ENCODE results near the gene CNOT2.

Gene CNOT2

GRCh38 chr12:70398862-70399261 is 155.6 kb downstream of the CNOT2 start:
- Histone ChIP-seq H3K79me2 (ENCODE audit: control insufficient read depth, insufficient read depth, low read length, poor library complexity) (no peaks in the 10 kb centered on the region), H2BK5ac (ENCODE audit: low read depth, low read length, poor library complexity) (no peak overlapping the region), H4K91ac (ENCODE audit: low read depth, low read length) (no peak overlapping the region), H3K23ac (ENCODE audit: low read length) (no peak overlapping the region), H3K4me1 (ENCODE audit: control insufficient read depth in 1 of 2, insufficient read depth in 2 of 2, low read length in 2 of 2) (no peaks in the 10 kb centered on the region), H2AK5ac (ENCODE audit: low read length) (no peak overlapping the region), H4K12ac (ENCODE audit: low read depth, low read length) (no peak overlapping the region), H2BK120ac (ENCODE audit: insufficient read depth, low read length, poor library complexity) (no peak overlapping the region), H3K9ac (ENCODE audit: low read length) (no peak overlapping the region), H3K4ac (ENCODE audit: low read depth, low read length) (no peak overlapping the region), H3K27ac (ENCODE audit: low read depth, low read length) (no peak overlapping the region), H3K36me3 (ENCODE audit: control insufficient read depth in 1 of 2, insufficient read depth in 2 of 2, low read length in 2 of 2) (peaks cover 0 to 6% of the 10 kb centered on the region in 2 experiments), H3K27me3 (ENCODE audit: insufficient read depth, low read length) (no peaks in the 10 kb centered on the region), H2AFZ (ENCODE audit: insufficient read depth, low read length, poor library complexity) (no peak overlapping the region), H3K14ac (ENCODE audit: low read length) (no peak overlapping the region), H3K18ac (ENCODE audit: low read length) (no peak overlapping the region), H2BK12ac (ENCODE audit: low read length) (no peak overlapping the region), H3K4me2 (ENCODE audit: low read length) (no peak overlapping the region), H3K4me3 (ENCODE audit: low read depth, low read length) (peak overlapping the region; percentile 59), H3K79me1 (ENCODE audit: low read length) (no peaks in the 10 kb centered on the region), H3K9me3 (ENCODE audit: insufficient read depth, low read depth, low read length) (no peaks in the 10 kb centered on the region), H4K8ac (ENCODE audit: low read depth, low read length) (no peak overlapping the region)
- no CpG with 5 or more reads among the region's 3 CpGs for WGBS (ENCODE audit: extremely low coverage, insufficient coverage, insufficient read length)
- no peak for DNase-seq

DNA sequence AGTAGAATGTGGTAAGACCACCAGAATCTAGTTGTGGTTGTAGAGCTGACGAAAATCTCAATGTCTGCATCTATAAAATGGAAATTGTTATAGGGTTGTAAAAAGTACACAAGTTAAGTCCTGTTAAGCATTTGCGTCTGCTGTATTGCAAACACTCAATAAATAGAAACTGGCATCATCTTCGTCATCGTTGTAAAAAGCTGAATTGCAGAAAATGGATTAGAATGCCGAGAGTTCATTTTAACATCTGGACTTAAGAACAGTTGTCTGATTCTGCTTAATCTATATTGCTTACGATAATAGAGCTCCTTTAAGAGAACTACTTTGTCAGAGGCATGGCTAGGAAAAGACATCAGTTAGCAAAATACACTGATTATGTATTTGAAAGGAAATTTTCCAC is 156.1 kb downstream of the CNOT2 start:
- no peak overlapping the region for H2AK5ac ChIP-seq (ENCODE audit: low read length)
- no peak for DNase-seq
- no peak overlapping the region for H3K18ac ChIP-seq (ENCODE audit: low read length)
- no peak overlapping the region for H2BK120ac ChIP-seq (ENCODE audit: insufficient read depth, low read length, poor library complexity)
- H3K4me1 ChIP-seq (ENCODE audit: control insufficient read depth in 1 of 2, insufficient read depth in 2 of 2, low read length in 2 of 2), result no peaks in the 10 kb centered on the region
- no peaks in the 10 kb centered on the region for H3K79me2 ChIP-seq (ENCODE audit: control insufficient read depth, insufficient read depth, low read length, poor library complexity)
- H2BK5ac ChIP-seq (ENCODE audit: low read depth, low read length, poor library complexity), result no peak overlapping the region
- H3K9ac ChIP-seq (ENCODE audit: low read length), result no peak overlapping the region
- no peak overlapping the region for H3K27ac ChIP-seq (ENCODE audit: low read depth, low read length)
- H3K9me3 ChIP-seq (ENCODE audit: insufficient read depth, low read depth, low read length), result no peaks in the 10 kb centered on the region
- H3K27me3 ChIP-seq (ENCODE audit: insufficient read depth, low read length), result no peaks in the 10 kb centered on the region
- no CpG with 5 or more reads among the region's 6 CpGs for WGBS (ENCODE audit: extremely low coverage, insufficient coverage, insufficient read length)
- no peak overlapping the region for H3K4me2 ChIP-seq (ENCODE audit: low read length)
- no peak overlapping the region for H2AFZ ChIP-seq (ENCODE audit: insufficient read depth, low read length, poor library complexity)
- no peak overlapping the region for H3K23ac ChIP-seq (ENCODE audit: low read length)
- H3K36me3 ChIP-seq (ENCODE audit: control insufficient read depth in 1 of 2, insufficient read depth in 2 of 2, low read length in 2 of 2), result peaks cover 0 to 6% of the 10 kb centered on the region in 2 experiments
- H3K4ac ChIP-seq (ENCODE audit: low read depth, low read length), result no peak overlapping the region
- H4K91ac ChIP-seq (ENCODE audit: low read depth, low read length), result no peak overlapping the region
- no peak overlapping the region for H4K12ac ChIP-seq (ENCODE audit: low read depth, low read length)
- no peaks in the 10 kb centered on the region for H3K79me1 ChIP-seq (ENCODE audit: low read length)
- H3K14ac ChIP-seq (ENCODE audit: low read length), result no peak overlapping the region
- no peak overlapping the region for H3K4me3 ChIP-seq (ENCODE audit: low read depth, low read length)
- no peak overlapping the region for H2BK12ac ChIP-seq (ENCODE audit: low read length)
- no peak overlapping the region for H4K8ac ChIP-seq (ENCODE audit: low read depth, low read length)

- H3K36me3 ChIP-seq (ENCODE audit: control insufficient read depth in 1 of 2, insufficient read depth in 2 of 2, low read length in 2 of 2), result peaks cover 0 to 6% of the 10 kb centered on the region in 2 experiments
- H3K4ac ChIP-seq (ENCODE audit: low read depth, low read length), result no peak overlapping the region
- H3K27ac ChIP-seq (ENCODE audit: low read depth, low read length), result no peak overlapping the region
- no peak overlapping the region for H2BK120ac ChIP-seq (ENCODE audit: insufficient read depth, low read length, poor library complexity)
- no peak overlapping the region for H3K23ac ChIP-seq (ENCODE audit: low read length)
- no peak overlapping the region for H3K4me2 ChIP-seq (ENCODE audit: low read length)
- H3K14ac ChIP-seq (ENCODE audit: low read length), result no peak overlapping the region
- no peak overlapping the region for H2AK5ac ChIP-seq (ENCODE audit: low read length)
- no peak overlapping the region for H4K8ac ChIP-seq (ENCODE audit: low read depth, low read length)
- no peak for DNase-seq
- no peak overlapping the region for H2BK12ac ChIP-seq (ENCODE audit: low read length)
- H2BK5ac ChIP-seq (ENCODE audit: low read depth, low read length, poor library complexity), result no peak overlapping the region
- H3K9me3 ChIP-seq (ENCODE audit: insufficient read depth, low read depth, low read length), result no peaks in the 10 kb centered on the region
- H2AFZ ChIP-seq (ENCODE audit: insufficient read depth, low read length, poor library complexity), result no peak overlapping the region
- H3K79me2 ChIP-seq (ENCODE audit: control insufficient read depth, insufficient read depth, low read length, poor library complexity), result no peaks in the 10 kb centered on the region
- H4K12ac ChIP-seq (ENCODE audit: low read depth, low read length), result no peak overlapping the region
- no peak overlapping the region for H3K18ac ChIP-seq (ENCODE audit: low read length)
- WGBS (ENCODE audit: extremely low coverage, insufficient coverage, insufficient read length), result no CpG with 5 or more reads among the region's 3 CpGs
- H3K79me1 ChIP-seq (ENCODE audit: low read length), result no peaks in the 10 kb centered on the region
- H3K4me1 ChIP-seq (ENCODE audit: control insufficient read depth in 1 of 2, insufficient read depth in 2 of 2, low read length in 2 of 2), result no peaks in the 10 kb centered on the region
- H3K4me3 ChIP-seq (ENCODE audit: low read depth, low read length), result no peak overlapping the region
- no peak overlapping the region for H3K9ac ChIP-seq (ENCODE audit: low read length)
- no peak overlapping the region for H4K91ac ChIP-seq (ENCODE audit: low read depth, low read length)
- H3K27me3 ChIP-seq (ENCODE audit: insufficient read depth, low read length), result no peaks in the 10 kb centered on the region
Observed at GRCh38 chr12:70400124-70400523, 156.9 kb downstream of the CNOT2 start.

DNA sequence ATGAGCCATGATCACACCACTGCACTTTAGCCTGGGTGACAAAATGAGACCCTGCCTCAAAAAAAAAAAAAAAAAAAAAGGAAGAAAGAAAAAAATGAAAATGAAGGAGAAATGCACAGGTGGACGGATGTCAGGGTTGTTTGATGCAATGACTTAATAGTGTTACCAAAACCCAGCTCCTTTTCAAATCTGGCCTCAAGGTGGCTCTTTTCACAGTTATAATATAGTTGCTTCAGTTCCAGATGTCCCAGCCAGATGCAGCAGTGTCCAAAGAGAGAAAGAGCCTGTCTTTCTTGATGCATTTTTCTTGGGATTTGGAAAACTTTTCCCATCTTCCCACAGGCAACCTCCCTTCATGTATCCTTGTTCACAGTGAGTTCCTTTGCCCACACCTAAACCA is 159.4 kb downstream of the CNOT2 start:
- Histone ChIP-seq H3K23ac (ENCODE audit: low read length) (no peak overlapping the region), H3K79me1 (ENCODE audit: low read length) (no peaks in the 10 kb centered on the region), H3K4me1 (ENCODE audit: control insufficient read depth in 1 of 2, insufficient read depth in 2 of 2, low read length in 2 of 2) (no peaks in the 10 kb centered on the region), H3K9me3 (ENCODE audit: insufficient read depth, low read depth, low read length) (no peaks in the 10 kb centered on the region), H3K36me3 (ENCODE audit: control insufficient read depth in 1 of 2, insufficient read depth in 2 of 2, low read length in 2 of 2) (peaks cover 3 to 5% of the 10 kb centered on the region in 2 experiments), H2AFZ (ENCODE audit: insufficient read depth, low read length, poor library complexity) (no peak overlapping the region), H2BK120ac (ENCODE audit: insufficient read depth, low read length, poor library complexity) (no peak overlapping the region), H4K12ac (ENCODE audit: low read depth, low read length) (no peak overlapping the region), H3K9ac (ENCODE audit: low read length) (no peak overlapping the region), H3K14ac (ENCODE audit: low read length) (no peak overlapping the region), H2AK5ac (ENCODE audit: low read length) (no peak overlapping the region), H3K4me2 (ENCODE audit: low read length) (no peak overlapping the region), H3K27me3 (ENCODE audit: insufficient read depth, low read length) (no peaks in the 10 kb centered on the region), H3K4ac (ENCODE audit: low read depth, low read length) (no peak overlapping the region), H2BK12ac (ENCODE audit: low read length) (no peak overlapping the region), H4K91ac (ENCODE audit: low read depth, low read length) (no peak overlapping the region), H3K18ac (ENCODE audit: low read length) (no peak overlapping the region), H2BK5ac (ENCODE audit: low read depth, low read length, poor library complexity) (no peak overlapping the region), H3K4me3 (ENCODE audit: low read depth, low read length) (no peak overlapping the region), H3K79me2 (ENCODE audit: control insufficient read depth, insufficient read depth, low read length, poor library complexity) (no peaks in the 10 kb centered on the region), H3K27ac (ENCODE audit: low read depth, low read length) (no peak overlapping the region), H4K8ac (ENCODE audit: low read depth, low read length) (no peak overlapping the region)
- WGBS (ENCODE audit: extremely low coverage, insufficient coverage, insufficient read length), result no CpG with 5 or more reads among the region's 1 CpG
- DNase-seq, result no peak
